ENCODE data around the gene RIMS1. TPM values are rescaled to one million over a fixed set of nuclear protein-coding genes. Genes with fewer than 3 reads are reported as not detected.

Gene RIMS1
- total and polyA plus RNA-seq, 2 donors (not counting 1 experiment from before 2014, with no cell fraction given) = not detected

- peaks cover 7% of the 10 kb centered on the region for H3K27me3 Mint-ChIP-seq
- Histone ChIP-seq H3K79me2 (ENCODE audit: control insufficient read depth, insufficient read depth, low read length) (no peaks in the 10 kb centered on the region), H3K9me3 (ENCODE audit: control extremely low read depth in 1 of 3, control insufficient read depth in 2 of 3, insufficient read depth in 1 of 3, low read length in 2 of 3) (no peaks in the 10 kb centered on the region), H3K27ac (ENCODE audit: low read length in 2 of 2) (no peak overlapping the region), H3K4me3 (ENCODE audit: control extremely low read depth in 1 of 5, extremely low read depth in 1 of 5, insufficient read depth in 1 of 5, low read depth in 2 of 5, low read length in 4 of 5) (no peak overlapping the region), H4K20me1 (ENCODE audit: control insufficient read depth, insufficient read depth, low read length, poor library complexity, severe bottlenecking) (no peaks in the 10 kb centered on the region), H3K4me2 (replicated peaks; ENCODE audit: low read depth, low read length, poor library complexity, severe bottlenecking) (no peak overlapping the region), H3K27me3 (replicated peaks in 1 of 4; ENCODE audit: control extremely low read depth in 1 of 4, control insufficient read depth in 3 of 4, insufficient read depth in 4 of 4, low read length in 3 of 4) (no peaks in the 10 kb centered on the region), H3K4me1 (ENCODE audit: control insufficient read depth in 2 of 2, insufficient read depth in 2 of 2, low read length in 2 of 2) (no peaks in the 10 kb centered on the region), H3K9ac (ENCODE audit: low read length) (no peak overlapping the region), H2AFZ (ENCODE audit: insufficient read depth, low read depth, low read length, poor library complexity, severe bottlenecking) (no peak overlapping the region), H3K36me3 (replicated peaks in 1 of 2; ENCODE audit: control extremely low read depth in 1 of 2, control insufficient read depth in 1 of 2, extremely low read depth in 1 of 2, insufficient read depth in 2 of 2, low read length in 1 of 2) (no peaks in the 10 kb centered on the region)
- ChIA-PET POLR2A (no interaction called here), CTCF (no interaction called here)
- H3K27ac Mint-ChIP-seq = no peak overlapping the region
- intact Hi-C loops (cut with micrococcal nuclease) = no loop called here
- no peak for ATAC-seq (ENCODE audit: low read depth)
- no CpG with 5 or more reads among the region's 5 CpGs for WGBS (ENCODE audit: insufficient coverage)
- H3K4me3 Mint-ChIP-seq = no peak overlapping the region
- TF ChIP-seq EZH2 (IDR thresholded peaks at IDR 0.05; ENCODE audit: borderline replicate concordance, insufficient read depth, low read depth, low read length, poor library complexity, severe bottlenecking) = no peak
- no peak for TF ChIP-seq CTCF (IDR thresholded peaks at IDR 0.05)
- no peaks in the 10 kb centered on the region for H3K4me1 Mint-ChIP-seq
- H3K9me3 Mint-ChIP-seq (ENCODE audit: insufficient read depth) = no peaks in the 10 kb centered on the region
- no peak for DNase-seq
Observed at GRCh38 chr6:72287801-72288200, 401.5 kb downstream of the RIMS1 start.

- H3K27me3 ChIP-seq (replicated peaks in 1 of 4; ENCODE audit: control extremely low read depth in 1 of 4, control insufficient read depth in 3 of 4, insufficient read depth in 4 of 4, low read length in 3 of 4) = peaks cover 0 to 3% (median 0%) of the 10 kb centered on the region in 4 experiments
- ChIA-PET POLR2A (no interaction called here), CTCF (no interaction called here)
- peaks cover 5% of the 10 kb centered on the region for H3K27me3 Mint-ChIP-seq
- H3K79me2 ChIP-seq (ENCODE audit: control insufficient read depth, insufficient read depth, low read length) = no peaks in the 10 kb centered on the region
- H3K27ac Mint-ChIP-seq = no peak overlapping the region
- no peaks in the 10 kb centered on the region for H3K9me3 ChIP-seq (ENCODE audit: control extremely low read depth in 1 of 3, control insufficient read depth in 2 of 3, insufficient read depth in 1 of 3, low read length in 2 of 3)
- H3K4me1 Mint-ChIP-seq = no peaks in the 10 kb centered on the region
- TF ChIP-seq CTCF (IDR thresholded peaks at IDR 0.05) = no peak
- no peak for TF ChIP-seq EZH2 (IDR thresholded peaks at IDR 0.05; ENCODE audit: borderline replicate concordance, insufficient read depth, low read depth, low read length, poor library complexity, severe bottlenecking)
- no peaks in the 10 kb centered on the region for H4K20me1 ChIP-seq (ENCODE audit: control insufficient read depth, insufficient read depth, low read length, poor library complexity, severe bottlenecking)
- no peak overlapping the region for H3K9ac ChIP-seq (ENCODE audit: low read length)
- intact Hi-C loops (cut with micrococcal nuclease) = no loop called here
- H3K36me3 ChIP-seq (replicated peaks in 1 of 2; ENCODE audit: control extremely low read depth in 1 of 2, control insufficient read depth in 1 of 2, extremely low read depth in 1 of 2, insufficient read depth in 2 of 2, low read length in 1 of 2) = no peaks in the 10 kb centered on the region
- WGBS (ENCODE audit: insufficient coverage) = no CpG with 5 or more reads among the region's 2 CpGs
- H3K9me3 Mint-ChIP-seq (ENCODE audit: insufficient read depth) = no peaks in the 10 kb centered on the region
- ATAC-seq (ENCODE audit: low read depth) (no peak), DNase-seq (no peak)
- H3K4me3 ChIP-seq (ENCODE audit: control extremely low read depth in 1 of 5, extremely low read depth in 1 of 5, insufficient read depth in 1 of 5, low read depth in 2 of 5, low read length in 4 of 5) = no peak overlapping the region
- no peak overlapping the region for H3K4me3 Mint-ChIP-seq
- H3K27ac ChIP-seq (ENCODE audit: low read length in 2 of 2) = no peak overlapping the region
- no peak overlapping the region for H2AFZ ChIP-seq (ENCODE audit: insufficient read depth, low read depth, low read length, poor library complexity, severe bottlenecking)
- no peaks in the 10 kb centered on the region for H3K4me1 ChIP-seq (ENCODE audit: control insufficient read depth in 2 of 2, insufficient read depth in 2 of 2, low read length in 2 of 2)
- H3K4me2 ChIP-seq (replicated peaks; ENCODE audit: low read depth, low read length, poor library complexity, severe bottlenecking) = no peak overlapping the region
Observed at GRCh38 chr6:72288592-72288991, 402.2 kb downstream of the RIMS1 start.

All from B cell (primary cell).